Measurements from ENCODE around the gene RAB11FIP5. TPM values are rescaled to one million over a fixed set of nuclear protein-coding genes. Genes with fewer than 3 reads are reported as not detected.

Gene RAB11FIP5
- total and polyA plus RNA-seq, 8 donors: 10.1 to 17.6 (median 15.2) TPM

DNA sequence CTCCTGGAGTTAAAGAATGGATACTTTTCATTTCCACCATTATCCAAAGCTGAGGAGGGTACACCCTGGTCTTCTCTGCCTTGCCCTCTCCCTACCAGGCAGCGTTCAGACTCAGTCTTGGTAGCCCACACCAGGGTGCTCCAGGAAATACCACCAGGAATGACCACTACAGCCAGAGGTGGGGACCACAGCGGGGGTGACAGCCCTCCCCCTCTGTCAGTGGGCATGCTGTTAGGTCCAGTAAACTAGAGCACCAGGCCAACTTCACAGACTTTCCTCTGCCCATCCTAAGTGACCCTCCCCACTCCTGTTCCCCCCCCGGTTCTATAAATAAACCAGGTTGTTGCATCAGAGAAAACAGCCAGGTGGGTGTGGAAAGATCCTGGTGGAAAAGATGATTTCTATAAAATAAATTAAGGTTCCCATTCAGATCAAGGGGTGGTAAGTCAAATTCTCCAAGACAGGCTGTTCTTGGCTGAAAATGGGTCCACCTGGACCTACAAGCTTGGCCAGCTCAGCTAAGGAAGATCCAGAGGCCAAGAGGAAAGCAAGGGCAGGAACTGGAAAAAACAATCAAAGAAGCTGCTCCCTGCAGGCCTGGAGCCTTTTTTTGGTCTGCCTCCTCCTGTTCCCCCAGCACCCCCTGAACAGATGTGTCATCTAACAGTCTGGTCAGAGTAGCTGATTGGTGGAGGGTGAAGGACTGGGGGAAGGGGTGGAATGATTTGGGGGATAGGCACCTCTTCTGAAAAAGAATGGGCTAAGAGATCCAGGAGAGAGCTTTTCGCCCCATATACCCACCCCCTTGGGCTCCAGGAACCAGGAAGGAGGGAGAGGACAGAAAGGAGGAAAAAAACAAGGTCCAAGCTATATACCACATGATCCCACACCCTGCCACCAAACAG lies 2.3 kb downstream of the RAB11FIP5 start:
- Histone ChIP-seq H3K36me3 (no peaks in the 10 kb centered on the region), H3K27me3 (no peaks in the 10 kb centered on the region), H3K4me1 (peaks cover 0 to 21% (median 0%) of the 10 kb centered on the region in 3 donors), H3K27ac (peak overlapping the region in 2 of 4 donors; percentile 84 to 86), H3K4me3 (peak overlapping the region in 2 of 4 donors; percentile 87 to 90), H3K9me3 (no peaks in the 10 kb centered on the region)
- intact Hi-C loops (cut with DNase I): no loop called here
- TF ChIP-seq CTCF (IDR thresholded peaks at IDR 0.05): no peak
- no peak for DNase-seq
- FAIRE-seq: no peak
- ATAC-seq: no peak
- 68 to 71% methylated on average over 4 of the region's 4 CpGs for WGBS, 2 donors

- no peak for FAIRE-seq
Observed at GRCh38 chr2:73109431-73110167, 3.1 kb downstream of the RAB11FIP5 start.

DNA sequence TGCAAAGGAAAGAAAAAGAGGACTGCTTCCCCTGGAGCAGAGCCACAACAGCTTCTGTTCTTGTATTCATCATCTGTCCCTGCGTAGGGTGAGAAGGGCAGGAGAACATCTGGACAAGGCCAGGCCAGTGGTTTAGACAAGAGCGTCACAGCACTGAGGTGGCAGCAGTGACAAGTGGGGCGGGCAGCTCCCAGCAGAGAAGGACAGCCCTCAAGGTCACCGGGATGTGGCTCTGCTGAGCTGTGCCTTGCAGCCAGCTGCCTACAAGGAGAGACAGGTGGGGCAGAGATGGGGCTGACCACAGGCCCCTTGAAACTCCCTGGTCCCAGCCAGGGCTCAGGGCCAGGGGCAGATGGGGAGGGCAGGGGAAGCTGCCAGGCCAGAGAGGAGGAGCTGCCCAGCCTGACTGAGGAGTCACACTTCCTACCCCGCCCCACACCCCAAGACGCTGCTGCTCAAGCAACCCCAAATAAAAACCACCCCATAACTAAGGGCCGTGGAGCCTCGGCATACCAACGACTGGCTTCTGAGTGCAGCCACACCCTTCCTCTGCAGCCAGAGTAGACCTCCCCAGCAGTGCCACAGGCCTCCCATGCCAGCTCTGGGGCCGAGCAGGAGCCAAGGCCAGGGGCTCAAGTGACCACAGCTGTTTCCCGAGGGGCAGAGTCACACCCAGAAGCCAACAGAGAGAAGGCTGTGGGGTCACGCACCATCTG lies 5.4 kb downstream of the RAB11FIP5 start:
- WGBS, 2 donors: 27 to 36% methylated on average over 12 of the region's 12 CpGs
- ATAC-seq (peak; percentile 19 to 64 (median 42)), DNase-seq (peak in 4 of 6 donors; percentile 26 to 75 (median 40)), FAIRE-seq (no peak)
- no peaks in the 10 kb centered on the region for H3K9me3 ChIP-seq
- peaks cover 0 to 21% (median 0%) of the 10 kb centered on the region in 3 donors for H3K4me1 ChIP-seq
- H3K36me3 ChIP-seq: no peaks in the 10 kb centered on the region
- intact Hi-C loops (cut with DNase I): no loop called here
- no peaks in the 10 kb centered on the region for H3K27me3 ChIP-seq
- H3K4me3 ChIP-seq: no peak overlapping the region
- H3K27ac ChIP-seq: no peak overlapping the region
- no peak for TF ChIP-seq CTCF (IDR thresholded peaks at IDR 0.05)

More at GRCh38 chr2:73109431-73110167, 3.1 kb downstream of the RAB11FIP5 start:
- H3K36me3 ChIP-seq: no peaks in the 10 kb centered on the region
- no peak overlapping the region for H3K4me3 ChIP-seq
- H3K27ac ChIP-seq: no peak overlapping the region
- 81 to 87% methylated on average over 5 of the region's 5 CpGs for WGBS, 2 donors
- H3K4me1 ChIP-seq: peaks cover 0 to 21% (median 0%) of the 10 kb centered on the region in 3 donors
- ATAC-seq: no peak
- intact Hi-C loops (cut with DNase I): no loop called here
- DNase-seq: no peak
- no peak for TF ChIP-seq CTCF (IDR thresholded peaks at IDR 0.05)
- no peaks in the 10 kb centered on the region for H3K9me3 ChIP-seq
- no peaks in the 10 kb centered on the region for H3K27me3 ChIP-seq

- intact Hi-C loops (cut with DNase I): no loop called here
Observed at GRCh38 chr2:73106791-73107190, 6.0 kb downstream of the RAB11FIP5 start.

More at GRCh38 chr2:73106791-73107190, 6.0 kb downstream of the RAB11FIP5 start:
- Histone ChIP-seq H3K27ac (no peak overlapping the region), H3K36me3 (no peaks in the 10 kb centered on the region), H3K4me1 (peaks cover 0 to 21% (median 0%) of the 10 kb centered on the region in 3 donors), H3K27me3 (no peaks in the 10 kb centered on the region), H3K9me3 (no peaks in the 10 kb centered on the region), H3K4me3 (no peak overlapping the region)
- ATAC-seq (no peak), FAIRE-seq (no peak), DNase-seq (peak in 1 of 6 donors; percentile 45)
- WGBS, 2 donors: 70 to 83% methylated on average over 3 of the region's 3 CpGs
- no peak for TF ChIP-seq CTCF (IDR thresholded peaks at IDR 0.05)

Data from pancreas (tissue), 10 donors.